Urinary bladder (tissue), 4 donors: Measurements from ENCODE around the gene PAM. TPM values are rescaled to one million over a fixed set of nuclear protein-coding genes. Genes with fewer than 3 reads are reported as not detected.
A peak's percentile ranks its signal among the peaks of the same experiment; 100 is the strongest.

Experiments used
- DNase-seq: peaks from one replicate; pipeline ENCODE4 v3.0.0-alpha.2; 2015; ENCODE audit errors: extremely low spot score
- H3K27ac ChIP-seq: one replicate; pipeline ENCODE4 v1.5.1; 2013; ENCODE audit warnings: low read depth, mild to moderate bottlenecking, moderate library complexity
- H3K36me3 ChIP-seq: one replicate; pipeline ENCODE4 v1.6.1; 2013; ENCODE audit warnings: mild to moderate bottlenecking, moderate library complexity; ENCODE audit not compliant: insufficient read depth
- H3K4me1 ChIP-seq: one replicate; pipeline ENCODE4 v1.6.1; 2013; ENCODE audit warnings: mild to moderate bottlenecking, moderate library complexity; ENCODE audit not compliant: insufficient read depth
- H3K4me3 ChIP-seq: one replicate; pipeline ENCODE4 v1.5.1; 2013; ENCODE audit warnings: low read depth, low read length
- WGBS: extraction: QIAGEN DNeasy Blood & Tissue Kit; methylation state at CpG from one replicate; pipeline ENCODE4 v1.1.7; 2013; 5-methylcytosine and 5-hydroxymethylcytosine counted together
- polyA plus RNA-seq: library from polyadenylated mRNA; stranded (reverse); fragments of 200-250 nt; gene quantifications from one replicate; pipeline ENCODE4 v1.2.3, GENCODE V29; 2013
- total RNA-seq: library from RNA; depleted of rRNA; stranded (reverse); fragments of >200 nt; gene quantifications from one replicate; pipeline ENCODE4 v1.2.3, GENCODE V29; 2014
- donor health status: healthy with polysubstance abuse.
- donor health status: healthy.

PAM gene
- total RNA-seq (144 TPM), polyA plus RNA-seq (185 TPM)

DNA sequence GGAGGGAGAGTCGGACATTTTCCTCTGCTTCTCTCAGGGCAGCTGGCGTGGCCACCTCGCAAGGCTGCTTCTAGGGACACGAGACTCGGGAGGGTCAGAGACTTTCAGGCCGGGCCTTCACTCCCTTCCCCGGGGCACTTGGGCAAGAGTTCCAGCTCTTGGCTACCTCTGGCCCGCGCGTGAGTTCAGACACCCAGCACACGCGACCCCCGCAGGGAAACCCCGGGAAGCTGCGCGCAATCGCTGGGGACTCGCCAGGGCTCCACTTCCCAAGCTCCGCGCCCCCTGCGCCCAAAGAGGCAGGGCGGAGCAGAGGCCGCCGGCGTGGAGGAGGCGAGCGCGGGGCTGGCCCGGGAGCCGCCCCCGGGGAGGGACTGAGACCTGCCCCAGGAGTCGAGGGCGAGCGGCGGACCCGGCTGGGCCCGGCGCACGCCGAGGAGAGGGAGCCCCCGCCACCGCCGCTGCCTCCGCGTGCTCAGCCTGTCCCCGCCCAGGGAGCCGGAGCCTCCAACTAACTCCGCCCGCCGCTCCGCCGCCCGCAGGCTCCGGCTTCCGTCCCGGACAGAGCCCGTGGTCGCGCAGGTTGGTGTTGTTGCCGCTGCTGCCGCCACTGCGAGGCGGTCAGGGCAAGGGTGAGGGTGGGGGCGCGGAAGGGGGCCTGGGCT lies at the start of gene PAM:
TSS of gene PAM (plus strand) at position 539 of the 665 bp plus-strand sequence. CDS start 110,891 bp downstream, outside the sequence.
- DNase-seq, result no peak
- no peaks in the 10 kb centered on the region for H3K36me3 ChIP-seq
- under 1% methylated on average over 65 of the region's 65 CpGs for WGBS

DNA sequence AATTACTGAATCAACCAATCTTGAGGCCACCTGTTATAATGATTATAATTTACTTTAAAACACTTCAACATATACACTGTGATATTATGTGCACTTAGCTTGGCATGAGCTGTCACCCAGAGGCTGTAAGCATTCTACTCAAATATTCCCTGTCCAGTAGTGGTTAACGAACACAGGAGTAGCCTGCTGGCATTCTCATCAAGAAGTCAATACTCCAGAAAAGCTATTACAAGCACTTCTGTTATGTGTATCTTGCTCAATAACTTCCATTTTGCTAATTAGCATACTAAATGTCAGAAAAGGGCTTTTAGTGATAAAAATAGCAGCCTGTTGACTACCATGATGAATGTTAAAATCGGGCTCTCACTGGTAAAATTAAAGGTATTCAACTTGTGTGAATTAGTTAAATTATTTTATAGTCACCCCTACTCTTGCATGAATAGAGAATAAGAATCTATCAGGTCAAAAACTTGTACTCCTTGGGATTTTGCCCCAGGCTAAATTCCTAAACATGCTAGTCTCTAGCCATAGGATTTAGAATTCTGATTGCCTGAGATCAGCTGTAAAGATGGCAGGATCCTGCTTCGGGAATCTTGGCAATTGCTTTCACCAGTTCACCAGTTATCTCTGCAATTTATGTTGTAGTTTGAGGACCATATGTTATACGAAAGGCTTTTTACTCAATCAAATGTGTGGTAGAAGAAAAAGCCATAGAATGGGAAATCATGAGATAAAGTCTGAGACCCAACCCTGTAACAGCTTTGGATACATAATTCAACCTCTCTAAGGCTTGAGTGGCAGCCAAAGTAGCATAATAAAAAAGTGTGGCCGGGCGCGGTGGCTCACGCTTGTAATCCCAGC lies 43.4 kb upstream of the PAM start:
- DNase-seq, result no peak
- Histone ChIP-seq H3K4me3 (no peak overlapping the region), H3K36me3 (no peaks in the 10 kb centered on the region), H3K27ac (no peak overlapping the region), H3K4me1 (no peaks in the 10 kb centered on the region)
- WGBS, result 81% methylated on average over 8 of the region's 8 CpGs

More for the DNA sequence above, at the start of gene PAM:
- no peaks in the 10 kb centered on the region for H3K4me1 ChIP-seq
- H3K27ac ChIP-seq, result peak within 1 kb of the TSS; percentile 78
- H3K4me3 ChIP-seq, result peak within 1 kb of the TSS; percentile 80

DNA sequence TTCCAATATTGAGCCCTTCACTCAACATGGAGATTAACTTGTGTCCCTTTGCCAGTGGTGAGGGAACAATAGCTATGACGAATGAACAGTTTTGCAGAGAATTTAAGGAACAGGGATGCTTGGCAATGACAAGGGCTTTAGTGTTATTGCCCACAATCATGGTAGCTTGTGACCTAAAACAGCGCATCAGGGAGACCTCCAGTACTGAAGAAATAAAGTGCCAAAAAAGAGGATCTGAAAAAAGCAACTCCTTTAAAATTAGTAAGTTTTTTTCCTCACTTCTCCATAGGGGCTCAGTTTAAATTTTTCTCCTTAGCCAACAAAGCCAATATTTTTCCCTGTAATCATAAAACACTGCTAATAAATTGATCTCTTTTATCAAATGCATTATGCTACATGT lies 41.8 kb upstream of the PAM start:
- no peak for DNase-seq
- H3K4me3 ChIP-seq, result no peak overlapping the region
- WGBS, result 79% methylated on average over 2 of the region's 2 CpGs
- H3K27ac ChIP-seq, result no peak overlapping the region
- H3K36me3 ChIP-seq, result no peaks in the 10 kb centered on the region
- no peaks in the 10 kb centered on the region for H3K4me1 ChIP-seq

DNA sequence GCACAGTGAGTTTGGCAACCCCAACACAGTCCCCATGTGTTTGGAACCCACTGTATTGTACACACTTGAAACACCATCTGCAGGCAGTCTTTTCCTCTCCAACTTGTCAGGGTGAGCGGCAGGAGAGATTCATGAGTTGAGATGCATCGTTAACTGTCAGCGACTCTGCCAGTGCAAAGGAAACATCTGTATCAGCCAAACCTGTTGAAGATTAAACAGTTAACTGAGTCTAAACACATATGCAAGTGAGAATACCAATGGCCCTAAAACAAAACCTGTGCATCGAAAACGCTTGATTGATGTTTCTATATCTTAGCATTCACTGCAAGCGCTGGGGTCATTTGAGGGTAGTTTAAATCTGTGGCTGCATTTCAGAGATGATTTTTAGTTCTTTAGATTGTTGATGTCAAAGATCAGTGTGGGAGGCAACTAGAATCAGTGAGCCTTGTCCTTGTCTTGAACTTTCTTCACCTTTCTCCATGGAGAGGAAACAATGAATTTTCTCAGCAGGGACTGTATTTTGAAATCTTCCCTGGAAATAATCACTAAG lies 41.3 kb upstream of the PAM start:
- WGBS, result 36% methylated on average over 6 of the region's 6 CpGs
- Histone ChIP-seq H3K4me3 (no peak overlapping the region), H3K36me3 (no peaks in the 10 kb centered on the region), H3K4me1 (no peaks in the 10 kb centered on the region), H3K27ac (no peak overlapping the region)
- no peak for DNase-seq

DNA sequence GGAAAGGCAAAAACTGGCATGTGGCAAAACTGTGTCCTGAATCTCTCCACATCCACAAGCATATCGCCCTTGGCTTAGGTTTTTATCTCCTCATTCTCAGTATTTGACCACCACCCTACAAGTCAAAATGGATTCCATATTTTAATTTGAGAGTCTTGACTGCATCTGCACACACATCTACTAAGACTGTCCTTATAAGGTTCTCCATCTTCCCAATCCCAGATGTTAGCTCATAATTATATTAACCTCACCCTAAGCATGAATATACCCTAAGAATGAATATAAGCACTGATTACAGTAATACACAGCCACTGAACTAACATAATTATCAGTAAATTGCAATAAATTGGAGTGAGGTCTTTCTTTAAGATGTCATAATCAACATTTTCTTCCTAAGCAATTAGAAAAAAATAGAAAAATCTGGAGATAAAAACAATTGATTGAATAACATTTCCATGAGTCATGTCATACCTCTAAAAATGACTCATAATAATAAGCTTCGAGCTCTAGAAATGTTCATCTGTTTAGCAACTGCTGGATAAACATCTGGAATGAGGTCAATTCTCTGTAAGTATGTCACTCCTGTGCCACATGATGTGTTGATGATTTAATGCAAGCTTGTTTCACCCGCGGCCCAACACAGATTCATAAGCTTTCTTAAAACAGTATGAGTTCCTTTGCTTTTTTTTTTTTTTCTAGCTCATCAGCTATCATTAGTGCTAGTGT lies 39.9 kb upstream of the PAM start:
- 76% methylated on average over 4 of the region's 4 CpGs for WGBS
- no peak for DNase-seq

DNA sequence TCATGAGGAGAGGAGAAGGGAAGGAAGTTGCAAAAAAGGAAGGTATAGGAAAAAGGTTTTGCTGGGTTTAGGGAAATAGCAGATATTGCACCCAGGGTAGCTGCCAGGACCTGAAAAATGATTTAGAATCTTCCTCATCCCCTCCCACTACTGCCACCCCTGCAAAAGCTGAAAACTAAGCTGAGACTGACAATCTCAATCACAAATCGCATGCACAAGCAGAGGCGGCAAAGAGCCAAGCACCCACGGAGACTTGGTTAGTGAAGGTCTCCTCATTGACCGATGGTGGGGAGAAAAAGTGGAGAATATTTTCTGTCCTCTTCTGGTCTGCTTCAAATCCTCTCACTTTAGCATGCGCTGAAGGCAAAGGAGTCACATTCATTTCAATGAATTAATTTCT lies 39.1 kb upstream of the PAM start:
- no peak for DNase-seq
- H3K36me3 ChIP-seq, result no peaks in the 10 kb centered on the region
- no peaks in the 10 kb centered on the region for H3K4me1 ChIP-seq
- no peak overlapping the region for H3K27ac ChIP-seq
- H3K4me3 ChIP-seq, result no peak overlapping the region
- WGBS, result 96% methylated on average over 5 of the region's 5 CpGs

More for the DNA sequence above, 39.9 kb upstream of the PAM start:
- Histone ChIP-seq H3K36me3 (no peaks in the 10 kb centered on the region), H3K4me3 (no peak overlapping the region), H3K27ac (no peak overlapping the region), H3K4me1 (no peaks in the 10 kb centered on the region)

DNA sequence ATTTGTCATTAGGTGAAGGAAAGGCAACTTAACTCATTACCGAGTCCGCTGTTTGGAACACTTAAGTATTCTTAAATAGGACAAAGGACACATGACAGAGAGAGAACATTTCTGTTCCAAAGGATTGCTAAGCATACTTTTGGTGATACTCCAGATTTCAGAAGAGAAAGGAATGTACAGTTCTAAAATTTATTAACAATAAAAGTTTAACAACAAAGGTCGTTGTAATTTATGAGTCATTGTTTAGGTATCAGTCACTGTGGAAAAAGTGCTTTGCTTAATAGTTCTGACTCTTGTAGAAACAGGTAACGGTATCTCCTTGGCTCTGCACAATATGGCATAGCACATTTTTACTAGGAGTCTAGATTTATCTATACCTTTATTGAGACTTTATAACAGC lies 36.3 kb upstream of the PAM start:
- Histone ChIP-seq H3K27ac (no peak overlapping the region), H3K36me3 (no peaks in the 10 kb centered on the region), H3K4me3 (no peak overlapping the region), H3K4me1 (no peaks in the 10 kb centered on the region)
- no peak for DNase-seq
- WGBS, result 69% methylated on average over 4 of the region's 4 CpGs

DNA sequence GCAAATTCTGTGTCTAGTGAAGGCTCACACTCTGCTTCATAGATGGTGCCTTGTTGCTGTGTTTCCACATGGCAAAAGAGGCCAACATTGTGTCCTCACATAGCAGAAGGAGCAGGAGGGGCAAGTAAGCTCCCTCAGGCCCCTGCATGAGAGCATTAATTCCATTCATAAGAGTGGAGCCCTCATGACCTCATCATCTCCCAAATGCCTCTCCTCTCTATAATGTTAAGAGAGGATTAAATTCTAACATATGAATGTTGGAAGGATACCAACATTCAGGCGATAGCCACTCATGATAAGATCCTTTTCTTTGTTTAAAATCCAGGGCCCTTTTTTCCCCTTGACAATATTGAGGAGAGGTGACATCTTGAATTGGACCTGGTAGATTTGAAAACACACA lies 35.2 kb upstream of the PAM start:
- no peak overlapping the region for H3K4me3 ChIP-seq
- no peaks in the 10 kb centered on the region for H3K36me3 ChIP-seq
- WGBS, result 58% methylated on average over 1 of the region's 1 CpG
- no peaks in the 10 kb centered on the region for H3K4me1 ChIP-seq
- no peak for DNase-seq
- H3K27ac ChIP-seq, result no peak overlapping the region

DNA sequence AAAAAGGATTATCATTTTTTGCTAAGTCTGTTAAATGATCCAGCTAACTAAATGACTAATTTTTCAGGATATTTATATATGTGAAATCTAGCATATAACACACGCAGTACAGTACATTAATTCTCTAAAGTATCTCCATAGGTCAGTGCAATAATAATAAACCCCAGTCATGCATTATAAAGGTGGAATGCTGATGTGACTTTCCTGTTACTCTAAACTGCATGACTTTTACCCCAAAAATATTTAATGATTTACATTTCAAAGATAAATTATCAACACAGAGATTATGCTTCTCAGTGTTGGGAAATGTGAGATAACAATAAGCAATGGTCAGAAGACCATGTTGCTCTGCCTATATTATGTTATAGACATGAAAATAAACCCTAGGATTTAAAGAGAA lies 34.1 kb upstream of the PAM start:
- Histone ChIP-seq H3K36me3 (no peaks in the 10 kb centered on the region), H3K4me1 (no peaks in the 10 kb centered on the region), H3K27ac (no peak overlapping the region), H3K4me3 (no peak overlapping the region)
- WGBS, result 58% methylated on average over 1 of the region's 1 CpG
- DNase-seq, result no peak

DNA sequence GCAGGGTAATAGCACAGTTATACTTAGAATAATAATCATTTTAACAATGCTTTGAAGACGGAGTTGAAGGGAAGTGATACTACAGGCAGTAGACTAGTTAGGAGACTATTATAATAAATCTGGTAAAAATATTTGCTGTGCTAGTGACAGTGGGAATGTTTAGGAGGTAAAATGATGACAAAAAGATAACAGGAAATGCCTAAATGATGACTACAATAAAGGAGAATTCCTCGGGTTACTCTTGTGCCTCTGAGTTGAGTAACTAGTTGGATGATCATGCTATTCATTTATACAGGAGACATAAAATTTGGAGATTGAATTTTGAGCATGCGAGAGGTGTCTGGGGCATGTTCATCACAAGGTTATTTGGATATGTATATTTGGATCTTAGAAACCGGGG lies 32.2 kb upstream of the PAM start:
- no peak overlapping the region for H3K4me3 ChIP-seq
- DNase-seq, result no peak
- no peaks in the 10 kb centered on the region for H3K4me1 ChIP-seq
- WGBS, result 83% methylated on average over 4 of the region's 4 CpGs
- no peak overlapping the region for H3K27ac ChIP-seq
- H3K36me3 ChIP-seq, result no peaks in the 10 kb centered on the region

DNA sequence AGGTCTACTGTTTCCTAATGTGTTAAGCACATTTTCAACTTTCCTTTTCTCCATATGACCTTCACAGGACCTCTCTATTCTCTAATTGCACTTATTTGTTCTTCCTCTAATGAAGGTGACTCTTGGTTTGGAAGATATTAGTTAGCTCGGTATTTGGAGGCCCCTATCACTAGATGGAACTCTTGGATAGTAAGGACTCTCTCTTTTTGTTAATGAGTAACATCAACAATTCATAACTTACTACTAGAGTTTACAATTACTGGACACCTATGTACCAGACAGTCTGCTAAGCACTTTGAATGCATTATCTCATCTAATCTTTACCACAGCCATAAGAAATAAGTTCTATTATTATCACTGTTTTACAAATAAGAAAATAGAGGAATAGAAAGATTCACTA lies 23.4 kb upstream of the PAM start:
- no peaks in the 10 kb centered on the region for H3K4me1 ChIP-seq
- no peaks in the 10 kb centered on the region for H3K36me3 ChIP-seq
- 84% methylated on average over 1 of the region's 1 CpG for WGBS

DNA sequence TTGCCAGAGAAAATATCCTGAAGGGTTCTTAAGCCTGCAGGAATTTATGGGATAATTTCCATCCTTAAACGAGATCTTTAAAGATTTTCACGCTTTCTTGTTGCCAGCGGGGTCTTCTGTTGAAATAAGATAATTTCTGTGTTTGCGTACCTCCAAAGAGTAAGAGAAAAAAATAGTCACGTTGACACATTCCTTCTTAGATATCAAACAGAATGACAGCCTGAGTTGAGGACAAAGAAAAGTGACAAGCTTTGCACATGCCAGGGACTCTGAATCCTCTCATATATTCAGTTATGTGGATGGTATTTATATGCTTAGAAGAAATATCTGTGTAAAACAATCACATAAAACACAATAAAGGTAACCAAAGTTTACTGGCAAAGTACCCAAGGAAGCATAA lies 21.6 kb upstream of the PAM start:
- no peak for DNase-seq
- no peak overlapping the region for H3K27ac ChIP-seq
- 59% methylated on average over 5 of the region's 5 CpGs for WGBS
- H3K36me3 ChIP-seq, result no peaks in the 10 kb centered on the region
- H3K4me1 ChIP-seq, result no peaks in the 10 kb centered on the region
- H3K4me3 ChIP-seq, result no peak overlapping the region

More for the DNA sequence above, 23.4 kb upstream of the PAM start:
- Histone ChIP-seq H3K4me3 (no peak overlapping the region), H3K27ac (no peak overlapping the region)
- DNase-seq, result no peak

DNA sequence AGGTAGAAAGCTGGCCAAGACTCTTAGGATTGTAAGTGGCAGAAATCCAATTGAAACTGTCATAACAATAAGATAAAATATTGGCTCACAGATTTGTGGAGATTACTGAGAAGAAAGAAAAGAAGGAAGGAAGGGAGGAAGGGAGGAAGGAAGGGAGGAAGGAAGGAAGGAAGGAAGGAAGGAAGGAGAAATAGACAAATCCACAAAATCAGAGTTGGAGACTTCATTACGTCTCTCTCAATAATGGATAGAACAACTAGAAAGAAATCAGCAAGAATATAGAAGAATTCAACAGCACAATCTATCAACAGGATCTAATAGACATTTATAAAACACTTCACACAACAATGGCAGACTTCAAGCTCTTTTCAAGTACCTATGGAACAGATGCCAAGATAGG lies 17.9 kb upstream of the PAM start:
- DNase-seq, result no peak
- Histone ChIP-seq H3K4me3 (no peak overlapping the region), H3K4me1 (no peaks in the 10 kb centered on the region), H3K27ac (no peak overlapping the region), H3K36me3 (no peaks in the 10 kb centered on the region)
- WGBS, result 77% methylated on average over 1 of the region's 1 CpG
